Heart right ventricle (tissue), 16 donors: ENCODE data around the gene ARID3B. TPM values are rescaled to one million over a fixed set of nuclear protein-coding genes. Genes with fewer than 3 reads are reported as not detected.

Source experiments
- ATAC-seq, 8 donors: fragments of 200-7000 bp; cut with Tn5 transposase; one replicate each; pipeline ENCODE4 v1.9.1; 2020; ENCODE audit warnings: mild to moderate bottlenecking in 8 of 8, moderate library complexity in 8 of 8, moderate number of reproducible peaks in 1 of 8
- DNase-seq, 2 donors: peaks; one replicate each; pipeline ENCODE4 v3.0.0-alpha.2; 2020
- H3K27ac ChIP-seq, 10 donors: fragments of 200-600 bp; sonication (generic) in 2 of 10; one replicate each; pipeline versions ENCODE4 v1.5.0 to v1.8.0; 2020 to 2022; ENCODE audit warnings: mild to moderate bottlenecking in 3 of 10
- H3K27me3 ChIP-seq, 7 donors: fragments of 200-600 bp; one replicate each; pipeline ENCODE4 v1.8.0; 2021 to 2022; ENCODE audit warnings: mild to moderate bottlenecking in 2 of 7
- H3K36me3 ChIP-seq, 9 donors: fragments of 200-600 bp; sonication (generic) in 1 of 9; one replicate each; pipeline versions ENCODE4 v1.5.0 to v1.8.0; 2020 to 2022; ENCODE audit warnings: mild to moderate bottlenecking in 2 of 9
- H3K4me1 ChIP-seq, 9 donors: fragments of 200-600 bp; sonication (generic) in 1 of 9; one replicate each; pipeline versions ENCODE4 v1.5.0 to v1.8.0; 2020 to 2022; ENCODE audit warnings: mild to moderate bottlenecking in 4 of 9
- H3K4me3 ChIP-seq, 10 donors: fragments of 200-600 bp; sonication (generic) in 2 of 10; one replicate each; pipeline versions ENCODE4 v1.5.0 to v1.8.0; 2020 to 2022; ENCODE audit warnings: mild to moderate bottlenecking in 7 of 10, moderate library complexity in 2 of 10
- H3K9me3 ChIP-seq, 11 donors: fragments of 200-600 bp in 10 of 11; sonication (generic) in 2 of 11; one replicate each; pipeline versions ENCODE4 v1.5.0 to v1.8.0; 2013 to 2022; ENCODE audit warnings: mild to moderate bottlenecking in 2 of 11, control low read depth in 1 of 11, moderate library complexity in 1 of 11
- CTCF ChIP-seq, 9 donors: fragments of 200-600 bp; sonication (generic) in 2 of 9; IDR thresholded peaks; one replicate each; pipeline versions ENCODE4 v1.5.0 to v1.8.0; 2021 to 2022; ENCODE audit warnings: antibody characterized with exemption in 9 of 9, mild to moderate bottlenecking in 5 of 9, moderate library complexity in 1 of 9
- WGBS, 2 donors: extraction: QIAGEN DNeasy Blood & Tissue Kit; methylation state at CpG; one replicate each; pipeline ENCODE4 v1.1.7; 2013; ENCODE audit warnings: inconsistent platforms in 1 of 2; 5-methylcytosine and 5-hydroxymethylcytosine counted together
- intact Hi-C, 10 donors: fragments of 100-400 bp; cut with DNase I; formaldehyde crosslinking; loops; one replicate each; pipeline versions ENCODE4 v1.11.1 to v1.14.2; 2022
- polyA plus RNA-seq, 2 donors: library from polyadenylated mRNA; stranded (reverse); fragments of 200-250 nt; gene quantifications; one replicate each; pipeline ENCODE4 v1.2.3, GENCODE V29; 2013
- total RNA-seq, 10 donors: library from RNA; stranded (reverse); fragmentation: NEBNext Ultra II Directional in 3 of 10; extraction: Animal tissue kit (Norgen Biotek cat#: 25700) in 3 of 10; gene quantifications; one replicate each; pipeline versions ENCODE4 v1.2.1 to v1.2.4, GENCODE V29; 2021 to 2023
- donor health status: Arrhythmogenic right ventricular cardiomyopathy.
- donor health status: ischemic (EF 13 %, LVEDD 7.1; RV severe dilation, severe dysfunction).
- donor health status: healthy with polysubstance abuse.
- donor health status: DM: no; HTN: yes; CAD: no.
- donor health status: DM: no; HTN: no; CAD: no.
- donor health status: ischemic (EF 25% LVEDD 6.9; RV normal size, moderate dysfunction).
- donor health status: ischemic (EF 25% LVEDD 5.7; RV mildly dilated, moderate dysfunction).
- donor health status: healthy.
- donor health status: DM: yes; HTN: yes; CAD: no.
- donor health status: Ischemic cardiomyopathy.
- donor health status: ischemic (EF 35%, LVEDD 5.7; RV mildly dilated, moderate dysfunction).
- donor health status: nonischemic (EF 11% LVEDD 7.7; RV severe dilation, severe dysfunction).
- donor health status: DM: yes; HTN: yes; CAD: no.
- donor health status: PGD.
- donor health status: ischemic (EF 29% LVEDD 5.4; RV normal size, mild dysfunction).
- donor health status: nonischemic (EF 23%, LVEDD 6.1; RV moderate dilation, normal function).

The ARID3B gene
- total and polyA plus RNA-seq, 12 donors: 1.2 to 3.7 (median 2.4) TPM

GRCh38 chr15:74636984-74637383 lies 96.0 kb downstream of the ARID3B start:
- Histone ChIP-seq H3K27me3 (no peaks in the 10 kb centered on the region), H3K4me3 (no peak overlapping the region), H3K9me3 (no peaks in the 10 kb centered on the region), H3K27ac (no peak overlapping the region), H3K36me3 (peaks cover 0 to 99% (median 49%) of the 10 kb centered on the region in 9 donors), H3K4me1 (peaks cover under 1 to 18% (median 8%) of the 10 kb centered on the region in 9 donors)
- TF ChIP-seq CTCF (IDR thresholded peaks at IDR 0.05): no peak
- DNase-seq (no peak), ATAC-seq (no peak)
- intact Hi-C loops: loop anchor here in 7 of 10 donors (5.0 to 10.0 kb wide), 3 partner anchors 252 to 318 kb away; partner anchors contain the start of gene RPP25 (in 6 of the 7)
- 82 to 89% methylated on average over 1 of the region's 1 CpG for WGBS, 2 donors

GRCh38 chr15:74641151-74641550 lies 100.1 kb downstream of the ARID3B start:
- Histone ChIP-seq H3K4me3 (no peak overlapping the region), H3K27ac (no peak overlapping the region), H3K9me3 (no peaks in the 10 kb centered on the region), H3K36me3 (peaks cover 0 to 72% (median 23%) of the 10 kb centered on the region in 9 donors), H3K27me3 (no peaks in the 10 kb centered on the region), H3K4me1 (peaks cover 8 to 40% (median 26%) of the 10 kb centered on the region in 9 donors)
- DNase-seq (no peak), ATAC-seq (no peak)
- TF ChIP-seq CTCF (IDR thresholded peaks at IDR 0.05): no peak
- WGBS, 2 donors: 91 to 93% methylated on average over 1 of the region's 1 CpG
- intact Hi-C loops: loop anchor here in 1 of 10 donors (10.0 kb wide), 1 partner anchor 54 kb away; the partner anchor contains the start of gene EDC3

- Histone ChIP-seq H3K36me3 (peaks cover 0 to 64% (median 11%) of the 10 kb centered on the region in 9 donors), H3K9me3 (no peaks in the 10 kb centered on the region), H3K27me3 (no peaks in the 10 kb centered on the region), H3K27ac (peak overlapping the region in 4 of 10 donors; percentile 20 to 71 (median 32)), H3K4me3 (no peak overlapping the region), H3K4me1 (peaks cover 8 to 44% (median 26%) of the 10 kb centered on the region in 9 donors)
- DNase-seq: no peak
- intact Hi-C loops: loop anchor here in 1 of 10 donors (10.0 kb wide), 1 partner anchor 52 kb away; the partner anchor contains the start of gene EDC3
- 47 to 65% methylated on average over 4 of the region's 4 CpGs for WGBS, 2 donors
- ATAC-seq: peak in 4 of 8 donors; percentile 9 to 29 (median 23)
- no peak for TF ChIP-seq CTCF (IDR thresholded peaks at IDR 0.05)
Measured at GRCh38 chr15:74642348-74642733, 101.3 kb downstream of the ARID3B start.

GRCh38 chr15:74642734-74643664 lies 102.0 kb downstream of the ARID3B start:
- no peaks in the 10 kb centered on the region for H3K27me3 ChIP-seq
- DNase-seq (no peak), ATAC-seq (peak in 6 of 8 donors; percentile 13 to 46 (median 31))
- H3K4me3 ChIP-seq: no peak overlapping the region
- intact Hi-C loops: loop anchor here in 1 of 10 donors (10.0 kb wide), 1 partner anchor 52 kb away; the partner anchor contains the start of gene EDC3
- no peaks in the 10 kb centered on the region for H3K9me3 ChIP-seq
- H3K36me3 ChIP-seq: peaks cover 0 to 63% (median 10%) of the 10 kb centered on the region in 9 donors
- H3K4me1 ChIP-seq: peaks cover 8 to 44% (median 26%) of the 10 kb centered on the region in 9 donors
- 33 to 37% methylated on average over 11 of the region's 11 CpGs for WGBS, 2 donors
- H3K27ac ChIP-seq: peak overlapping the region in 6 of 10 donors; percentile 1 to 71 (median 22)
- no peak for TF ChIP-seq CTCF (IDR thresholded peaks at IDR 0.05)
